Left forelimb (tissue), 1 donor: ENCODE results near the gene DNAJC5.

Source experiments
- DNase-seq: peaks from one replicate; pipeline ENCODE4 v3.0.0-alpha.2; 2018; ENCODE audit warnings: low spot score

DNAJC5 gene

GRCh38 chr20:63940472-63941266 is 45.7 kb downstream of the DNAJC5 start:
- no peak for DNase-seq

GRCh38 chr20:63941282-63942081 is 46.6 kb downstream of the DNAJC5 start:
- DNase-seq, result no peak

- DNase-seq, result no peak
Measured at GRCh38 chr20:63942250-63942951, 47.5 kb downstream of the DNAJC5 start.

- no peak for DNase-seq
Measured at GRCh38 chr20:63942969-63943807, 48.3 kb downstream of the DNAJC5 start.

GRCh38 chr20:63943808-63944077 is 48.8 kb downstream of the DNAJC5 start:
- DNase-seq, result no peak

- no peak for DNase-seq
Measured at GRCh38 chr20:63944078-63944941, 49.4 kb downstream of the DNAJC5 start.

GRCh38 chr20:63945031-63945658 is 50.2 kb downstream of the DNAJC5 start:
- no peak for DNase-seq

GRCh38 chr20:63945921-63946920 is 51.3 kb downstream of the DNAJC5 start:
- DNase-seq, result no peak

- DNase-seq, result no peak
Measured at GRCh38 chr20:63946986-63947637, 52.2 kb downstream of the DNAJC5 start.

GRCh38 chr20:63947638-63948456 is 52.9 kb downstream of the DNAJC5 start:
- no peak for DNase-seq

- no peak for DNase-seq
Measured at GRCh38 chr20:63950701-63951397, 55.9 kb downstream of the DNAJC5 start.

GRCh38 chr20:63951398-63952209 is 56.7 kb downstream of the DNAJC5 start:
- no peak for DNase-seq

- no peak for DNase-seq
Measured at GRCh38 chr20:63952210-63952535, 57.2 kb downstream of the DNAJC5 start.

GRCh38 chr20:63952769-63953168 is 57.8 kb downstream of the DNAJC5 start:
- no peak for DNase-seq

- no peak for DNase-seq
Measured at GRCh38 chr20:63953764-63954429, 59.0 kb downstream of the DNAJC5 start.

- DNase-seq, result no peak
Measured at GRCh38 chr20:63955281-63955826, 60.4 kb downstream of the DNAJC5 start.
